Progenitor cell of endocrine pancreas (in vitro differentiated cells): ENCODE measurements around the gene BCKDHB. TPM values are rescaled to one million over a fixed set of nuclear protein-coding genes. Genes with fewer than 3 reads are reported as not detected.

Experiments used
- DNase-seq: peaks from one replicate; pipeline ENCODE4 v3.0.0; 2021; ENCODE audit warnings: low spot score; ENCODE audit not compliant: unreplicated experiment
- H3K27ac Mint-ChIP-seq: 2 replicates; pipeline ENCODE4 v1.8.0; 2021; ENCODE audit warnings: mild to moderate bottlenecking, moderate library complexity, mixed read lengths
- H3K27me3 Mint-ChIP-seq: 2 replicates; pipeline ENCODE4 v1.8.0; 2021; ENCODE audit warnings: mixed read lengths
- H3K36me3 Mint-ChIP-seq: 2 replicates; pipeline ENCODE4 v1.8.0; 2022; ENCODE audit warnings: mixed read lengths; ENCODE audit not compliant: insufficient read depth
- H3K4me1 Mint-ChIP-seq: 2 replicates; pipeline ENCODE4 v1.8.0; 2021; ENCODE audit warnings: low read depth, mixed read lengths
- H3K4me3 Mint-ChIP-seq: 2 replicates; pipeline ENCODE4 v1.8.0; 2021; ENCODE audit warnings: low read depth, mild to moderate bottlenecking, moderate library complexity, mixed read lengths
- H3K9me3 Mint-ChIP-seq: 2 replicates; pipeline ENCODE4 v1.8.0; 2021; ENCODE audit warnings: low read depth, mixed read lengths
- CTCF ChIP-seq: fragments of 200-600 bp; sonication (generic); IDR thresholded peaks from one replicate; pipeline ENCODE4 v1.5.0; 2021; ENCODE audit warnings: antibody characterized with exemption, mild to moderate bottlenecking; ENCODE audit not compliant: unreplicated experiment
- total RNA-seq: library from RNA; stranded (reverse); gene quantifications from 2 replicates; pipeline ENCODE4 v1.2.1, GENCODE V29; 2021

Gene BCKDHB
- total RNA-seq, 1 donor from 2014 or later: 30.7 TPM

GRCh38 chr6:80356000-80356399, 249.5 kb downstream of the BCKDHB start:
- no peak for TF ChIP-seq CTCF
- H3K27ac Mint-ChIP-seq: no peak overlapping the region
- peaks cover 15% of the 10 kb centered on the region for H3K36me3 Mint-ChIP-seq
- H3K4me1 Mint-ChIP-seq: peaks cover 7% of the 10 kb centered on the region
- H3K4me3 Mint-ChIP-seq: no peak overlapping the region
- no peaks in the 10 kb centered on the region for H3K27me3 Mint-ChIP-seq
- H3K9me3 Mint-ChIP-seq: no peaks in the 10 kb centered on the region
- DNase-seq: no peak

- Mint-ChIP-seq H3K27me3 (no peaks in the 10 kb centered on the region), H3K4me1 (peaks cover 7% of the 10 kb centered on the region), H3K4me3 (no peak overlapping the region), H3K9me3 (no peaks in the 10 kb centered on the region), H3K36me3 (peaks cover 15% of the 10 kb centered on the region), H3K27ac (no peak overlapping the region)
- TF ChIP-seq CTCF: no peak
- DNase-seq: no peak
Measured at GRCh38 chr6:80356545-80356944, 250.1 kb downstream of the BCKDHB start.

- H3K4me1 Mint-ChIP-seq: peaks cover 7% of the 10 kb centered on the region
- peaks cover 15% of the 10 kb centered on the region for H3K36me3 Mint-ChIP-seq
- no peak overlapping the region for H3K27ac Mint-ChIP-seq
- no peak for DNase-seq
- H3K4me3 Mint-ChIP-seq: no peak overlapping the region
- TF ChIP-seq CTCF: no peak
- no peaks in the 10 kb centered on the region for H3K27me3 Mint-ChIP-seq
- no peaks in the 10 kb centered on the region for H3K9me3 Mint-ChIP-seq
Measured at GRCh38 chr6:80357081-80357480, 250.6 kb downstream of the BCKDHB start.

- no peak for TF ChIP-seq CTCF
- H3K27me3 Mint-ChIP-seq: no peaks in the 10 kb centered on the region
- no peak overlapping the region for H3K4me3 Mint-ChIP-seq
- no peak for DNase-seq
- no peak overlapping the region for H3K27ac Mint-ChIP-seq
- H3K9me3 Mint-ChIP-seq: no peaks in the 10 kb centered on the region
- peaks cover 15% of the 10 kb centered on the region for H3K36me3 Mint-ChIP-seq
- peaks cover 7% of the 10 kb centered on the region for H3K4me1 Mint-ChIP-seq
Measured at GRCh38 chr6:80357674-80358073, 251.2 kb downstream of the BCKDHB start.

- H3K36me3 Mint-ChIP-seq: peaks cover 15% of the 10 kb centered on the region
- peaks cover 9% of the 10 kb centered on the region for H3K4me1 Mint-ChIP-seq
- no peak overlapping the region for H3K4me3 Mint-ChIP-seq
- no peaks in the 10 kb centered on the region for H3K27me3 Mint-ChIP-seq
- peaks cover 20% of the 10 kb centered on the region for H3K9me3 Mint-ChIP-seq
- no peak for TF ChIP-seq CTCF
- DNase-seq: no peak
- H3K27ac Mint-ChIP-seq: no peak overlapping the region
Measured at GRCh38 chr6:80363501-80364122, 257.1 kb downstream of the BCKDHB start.
